ENCODE measurements around the gene LDHB. TPM values are rescaled to one million over a fixed set of nuclear protein-coding genes. Genes with fewer than 3 reads are reported as not detected.

LDHB gene
- total RNA-seq, 2 donors from 2014 or later, result 249 to 280 TPM

DNA sequence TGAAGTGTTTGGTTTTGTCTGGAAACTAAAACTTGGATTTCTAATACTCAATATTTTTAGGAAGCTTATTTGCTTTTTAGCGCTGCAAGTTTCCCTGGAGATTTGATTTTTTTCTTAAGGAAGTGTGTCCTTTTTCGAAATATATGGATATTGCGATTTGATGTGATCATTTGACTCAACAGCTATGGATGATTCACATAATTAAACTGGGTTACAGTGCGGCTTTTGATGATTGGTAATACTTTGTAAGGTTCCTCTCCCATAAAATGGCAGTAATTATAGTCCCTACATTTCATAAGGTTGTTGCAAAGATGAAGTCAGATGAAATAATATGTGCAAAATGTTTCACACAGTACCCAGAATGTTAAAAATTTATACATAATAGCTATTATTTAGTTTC lies 13.1 kb downstream of the LDHB start:
- Histone ChIP-seq H3K4me1 (replicated peaks) (no peaks in the 10 kb centered on the region), H3K27ac (no peak overlapping the region), H3K9me3 (no peaks in the 10 kb centered on the region), H3K36me3 (peaks cover 0 to 4% of the 10 kb centered on the region in 2 donors), H3K27me3 (replicated peaks; ENCODE audit: insufficient read depth) (no peaks in the 10 kb centered on the region), H3K4me3 (no peak overlapping the region)
- no peak for DNase-seq (ENCODE audit: low spot score)
- TF ChIP-seq, protein P1, sequence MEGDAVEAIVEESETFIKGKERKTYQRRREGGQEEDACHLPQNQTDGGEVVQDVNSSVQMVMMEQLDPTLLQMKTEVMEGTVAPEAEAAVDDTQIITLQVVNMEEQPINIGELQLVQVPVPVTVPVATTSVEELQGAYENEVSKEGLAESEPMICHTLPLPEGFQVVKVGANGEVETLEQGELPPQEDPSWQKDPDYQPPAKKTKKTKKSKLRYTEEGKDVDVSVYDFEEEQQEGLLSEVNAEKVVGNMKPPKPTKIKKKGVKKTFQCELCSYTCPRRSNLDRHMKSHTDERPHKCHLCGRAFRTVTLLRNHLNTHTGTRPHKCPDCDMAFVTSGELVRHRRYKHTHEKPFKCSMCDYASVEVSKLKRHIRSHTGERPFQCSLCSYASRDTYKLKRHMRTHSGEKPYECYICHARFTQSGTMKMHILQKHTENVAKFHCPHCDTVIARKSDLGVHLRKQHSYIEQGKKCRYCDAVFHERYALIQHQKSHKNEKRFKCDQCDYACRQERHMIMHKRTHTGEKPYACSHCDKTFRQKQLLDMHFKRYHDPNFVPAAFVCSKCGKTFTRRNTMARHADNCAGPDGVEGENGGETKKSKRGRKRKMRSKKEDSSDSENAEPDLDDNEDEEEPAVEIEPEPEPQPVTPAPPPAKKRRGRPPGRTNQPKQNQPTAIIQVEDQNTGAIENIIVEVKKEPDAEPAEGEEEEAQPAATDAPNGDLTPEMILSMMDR (IDR thresholded peaks at IDR 0.05), result no peak
- intact Hi-C loops (cut with DNase I), result no loop called here
- 91% methylated on average over 4 of the region's 4 CpGs for WGBS

DNA sequence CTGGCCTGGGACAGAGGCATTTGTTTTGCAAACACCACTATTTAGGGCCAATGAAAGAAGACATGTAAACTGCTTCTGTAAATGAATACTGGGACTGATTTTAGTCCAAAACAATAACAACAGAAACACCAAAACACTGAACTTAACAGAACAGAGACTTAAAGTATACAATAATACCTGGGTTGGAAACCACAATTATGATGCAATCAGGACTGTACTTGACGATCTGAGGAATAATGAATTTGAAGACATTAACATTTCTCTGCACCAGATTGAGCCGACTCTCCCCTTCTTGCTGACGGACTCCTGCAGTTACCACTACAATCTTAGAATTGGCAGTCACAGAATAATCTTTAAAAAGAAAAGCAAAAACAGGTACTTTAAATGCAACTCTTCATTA lies 13.9 kb downstream of the LDHB start:
- H3K27me3 ChIP-seq (replicated peaks; ENCODE audit: insufficient read depth), result no peaks in the 10 kb centered on the region
- no peaks in the 10 kb centered on the region for H3K4me1 ChIP-seq (replicated peaks)
- no peak for TF ChIP-seq POLR2AphosphoS5 (IDR thresholded peaks at IDR 0.05)
- no peak for TF ChIP-seq POLR2A (IDR thresholded peaks at IDR 0.05)
- TF ChIP-seq, protein P1 (IDR thresholded peaks at IDR 0.05), result no peak
- no peak for DNase-seq (ENCODE audit: low spot score)
- peaks cover 0 to 4% of the 10 kb centered on the region in 2 donors for H3K36me3 ChIP-seq
- H3K27ac ChIP-seq, result no peak overlapping the region
- 82% methylated on average over 3 of the region's 3 CpGs for WGBS
- no peak overlapping the region for H3K4me3 ChIP-seq
- no peaks in the 10 kb centered on the region for H3K9me3 ChIP-seq
- intact Hi-C loops (cut with DNase I), result no loop called here

DNA sequence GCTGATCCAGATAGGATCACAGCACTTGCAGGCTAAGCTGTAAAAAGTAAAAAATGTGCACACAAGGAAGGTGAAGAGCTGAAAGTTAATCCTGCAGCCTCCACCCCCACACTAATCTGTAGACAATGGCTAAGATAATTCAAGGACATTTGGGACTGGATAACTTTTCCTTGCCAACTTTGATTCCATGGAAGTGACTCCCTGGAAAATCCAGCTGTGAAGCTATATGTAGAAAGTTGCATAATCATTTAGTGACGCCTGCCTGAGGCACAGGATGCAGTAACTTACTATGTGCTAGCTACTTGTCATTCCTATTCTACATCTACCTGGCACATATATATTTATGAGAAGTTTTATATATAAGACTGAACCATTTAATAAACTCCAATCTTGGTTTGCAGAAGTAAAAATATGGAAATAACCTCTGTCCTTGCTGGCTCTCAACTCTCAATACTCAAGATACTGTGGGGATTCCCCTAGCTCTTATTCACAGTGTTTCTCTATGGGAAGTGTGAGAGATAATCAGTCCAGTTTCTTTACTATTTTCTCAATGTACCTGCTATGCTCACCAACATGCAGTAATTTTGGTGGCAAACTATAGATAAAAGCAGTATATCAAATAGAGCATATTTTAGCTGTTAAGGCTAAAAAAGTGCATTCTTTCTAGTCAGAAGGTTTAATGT lies 14.8 kb downstream of the LDHB start:
- intact Hi-C loops (cut with DNase I), result no loop called here
- no peaks in the 10 kb centered on the region for H3K9me3 ChIP-seq
- peaks cover 0 to 4% of the 10 kb centered on the region in 2 donors for H3K36me3 ChIP-seq
- TF ChIP-seq, protein P1 (IDR thresholded peaks at IDR 0.05), result no peak
- TF ChIP-seq POLR2A (IDR thresholded peaks at IDR 0.05) (no peak), POLR2AphosphoS5 (IDR thresholded peaks at IDR 0.05) (no peak)
- H3K4me3 ChIP-seq, result no peak overlapping the region
- WGBS, result 73% methylated on average over 1 of the region's 1 CpG
- H3K27ac ChIP-seq, result no peak overlapping the region
- H3K4me1 ChIP-seq (replicated peaks), result no peaks in the 10 kb centered on the region
- no peak for DNase-seq (ENCODE audit: low spot score)
- no peaks in the 10 kb centered on the region for H3K27me3 ChIP-seq (replicated peaks; ENCODE audit: insufficient read depth)

DNA sequence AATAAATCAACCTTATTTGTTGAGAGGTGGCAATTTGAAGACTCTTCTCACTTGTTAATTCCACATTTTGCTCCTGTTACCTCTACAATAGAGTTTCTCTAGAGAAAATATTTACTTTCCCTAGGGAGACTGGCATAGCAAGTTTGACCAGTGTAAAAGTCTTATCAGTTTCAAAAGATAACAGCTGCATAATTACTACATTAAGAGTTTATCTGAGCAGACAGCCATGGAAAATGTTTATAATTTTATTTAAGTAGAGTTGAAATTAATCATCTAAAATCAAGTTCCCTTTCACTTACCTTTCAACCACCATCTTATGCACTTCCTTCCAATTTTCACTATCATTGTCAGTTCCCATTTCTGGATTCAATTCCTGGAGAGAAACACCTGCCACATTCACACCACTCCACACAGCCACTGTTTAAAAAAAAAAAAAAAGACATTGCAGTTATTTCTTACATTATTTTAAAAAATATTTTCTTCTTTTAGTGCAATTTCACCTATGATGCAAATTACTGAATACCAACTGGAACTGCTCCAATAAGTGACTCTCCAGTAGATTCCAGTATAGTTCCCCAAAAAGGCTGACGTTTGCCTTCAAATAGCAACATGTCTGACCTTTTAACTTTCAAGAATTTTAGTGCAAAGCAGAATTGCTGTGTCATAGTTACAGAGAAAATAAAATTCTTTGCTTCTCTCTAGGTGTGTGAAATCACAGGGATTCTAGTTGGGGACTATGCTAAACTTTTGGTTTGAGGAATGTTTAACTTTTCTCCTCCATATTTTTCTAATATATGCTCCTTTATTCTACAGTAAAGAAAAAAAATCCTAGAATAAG lies 19.4 kb downstream of the LDHB start:
- Histone ChIP-seq H3K4me3 (no peak overlapping the region), H3K4me1 (replicated peaks) (no peaks in the 10 kb centered on the region), H3K36me3 (peaks cover 0 to 4% of the 10 kb centered on the region in 2 donors), H3K9me3 (no peaks in the 10 kb centered on the region), H3K27me3 (replicated peaks; ENCODE audit: insufficient read depth) (no peaks in the 10 kb centered on the region), H3K27ac (no peak overlapping the region)
- 61% methylated on average over 1 of the region's 1 CpG for WGBS
- no peak for TF ChIP-seq POLR2A (IDR thresholded peaks at IDR 0.05)
- TF ChIP-seq, protein P1 (IDR thresholded peaks at IDR 0.05), result no peak
- no peak for TF ChIP-seq POLR2AphosphoS5 (IDR thresholded peaks at IDR 0.05)
- intact Hi-C loops (cut with DNase I), result no loop called here
- no peak for DNase-seq (ENCODE audit: low spot score)
